Mucosa of descending colon (tissue), 3 donors: ENCODE results near the gene HYAL2. TPM values are rescaled to one million over a fixed set of nuclear protein-coding genes. Genes with fewer than 3 reads are reported as not detected.
A peak's percentile ranks its signal among the peaks of the same experiment; 100 is the strongest.

Source experiments
- ATAC-seq: fragments of 200-7000 bp; cut with Tn5 transposase; one replicate; pipeline ENCODE4 v1.9.1; 2020; ENCODE audit warnings: mild to moderate bottlenecking, moderate library complexity
- DNase-seq, 3 donors: peaks; one replicate each; pipeline ENCODE4 v3.0.0-alpha.2; 2020
- H3K36me3 ChIP-seq: fragments of 200-600 bp; one replicate; pipeline ENCODE4 v1.8.0; 2021; ENCODE audit warnings: low read depth, mild to moderate bottlenecking
- H3K4me1 ChIP-seq: fragments of 200-600 bp; one replicate; pipeline ENCODE4 v1.8.0; 2021; ENCODE audit warnings: low read depth, mild to moderate bottlenecking
- H3K4me3 ChIP-seq: fragments of 200-600 bp; one replicate; pipeline ENCODE4 v1.8.0; 2021; ENCODE audit warnings: mild to moderate bottlenecking
- H3K9me3 ChIP-seq: fragments of 200-600 bp; one replicate; pipeline ENCODE4 v1.8.0; 2021; ENCODE audit warnings: mild to moderate bottlenecking
- intact Hi-C, 2 donors: fragments of 100-400 bp; cut with DNase I in 1 of 2; cut with micrococcal nuclease in 1 of 2; formaldehyde crosslinking; loops; one replicate each; pipeline versions ENCODE4 v1.11.0 to v1.11.1; 2022; cut with DNase I, micrococcal nuclease
- total RNA-seq, 3 donors: library from RNA; stranded (reverse); fragmentation: NEBNext Ultra II Directional in 2 of 3; extraction: Animal tissue kit (Norgen Biotek cat#: 25700) in 2 of 3; gene quantifications; one replicate each; pipeline versions ENCODE4 v1.2.1 to v1.2.4, GENCODE V29; 2021 to 2023
- TF ChIP-seq, protein P1 (sequence below): fragments of 200-600 bp; IDR thresholded peaks from one replicate; pipeline ENCODE4 v1.8.0; 2022; ENCODE audit warnings: antibody characterized with exemption, mild to moderate bottlenecking
- donor health status: DM: no; HTN: no; CAD: no; lungs with moderate emphysema.
- donor health status: DM: no; HTN: no; CAD: no.
- donor health status: DM: no; HTN: yes; CAD: no.

Gene HYAL2
- total RNA-seq, 3 donors from 2014 or later, result 18.6 to 32.5 (median 29.1) TPM

DNA sequence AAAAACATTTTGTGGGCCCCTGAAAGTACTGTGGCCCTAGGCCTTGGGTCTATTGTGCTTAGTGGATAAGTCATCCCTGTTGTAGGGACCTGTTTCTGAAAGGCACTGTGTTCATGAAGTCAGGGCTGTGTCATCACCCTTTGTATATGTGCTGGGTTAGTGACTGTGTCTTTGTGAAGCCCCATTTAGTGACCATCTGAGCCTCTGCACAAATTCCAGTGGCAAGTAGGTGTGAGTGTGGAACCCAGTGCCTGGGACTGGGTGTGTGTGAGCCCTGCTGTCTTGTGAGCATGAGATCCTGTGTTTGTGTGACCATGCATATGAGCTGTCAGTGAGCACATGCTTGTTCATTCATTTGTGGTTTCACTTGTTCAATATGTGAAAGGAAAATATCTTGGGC is 17.9 kb downstream of the HYAL2 start:
- Histone ChIP-seq H3K9me3 (peaks cover 9% of the 10 kb centered on the region), H3K4me3 (no peak overlapping the region), H3K36me3 (peaks cover 1% of the 10 kb centered on the region), H3K4me1 (peaks cover 9% of the 10 kb centered on the region)
- DNase-seq, result no peak
- intact Hi-C loops, result no loop called here
- TF ChIP-seq, protein P1, sequence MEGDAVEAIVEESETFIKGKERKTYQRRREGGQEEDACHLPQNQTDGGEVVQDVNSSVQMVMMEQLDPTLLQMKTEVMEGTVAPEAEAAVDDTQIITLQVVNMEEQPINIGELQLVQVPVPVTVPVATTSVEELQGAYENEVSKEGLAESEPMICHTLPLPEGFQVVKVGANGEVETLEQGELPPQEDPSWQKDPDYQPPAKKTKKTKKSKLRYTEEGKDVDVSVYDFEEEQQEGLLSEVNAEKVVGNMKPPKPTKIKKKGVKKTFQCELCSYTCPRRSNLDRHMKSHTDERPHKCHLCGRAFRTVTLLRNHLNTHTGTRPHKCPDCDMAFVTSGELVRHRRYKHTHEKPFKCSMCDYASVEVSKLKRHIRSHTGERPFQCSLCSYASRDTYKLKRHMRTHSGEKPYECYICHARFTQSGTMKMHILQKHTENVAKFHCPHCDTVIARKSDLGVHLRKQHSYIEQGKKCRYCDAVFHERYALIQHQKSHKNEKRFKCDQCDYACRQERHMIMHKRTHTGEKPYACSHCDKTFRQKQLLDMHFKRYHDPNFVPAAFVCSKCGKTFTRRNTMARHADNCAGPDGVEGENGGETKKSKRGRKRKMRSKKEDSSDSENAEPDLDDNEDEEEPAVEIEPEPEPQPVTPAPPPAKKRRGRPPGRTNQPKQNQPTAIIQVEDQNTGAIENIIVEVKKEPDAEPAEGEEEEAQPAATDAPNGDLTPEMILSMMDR, result no peak
- ATAC-seq, result no peak

- peaks cover 6% of the 10 kb centered on the region for H3K36me3 ChIP-seq
- intact Hi-C loops, result no loop called here
- H3K9me3 ChIP-seq, result peaks cover 4% of the 10 kb centered on the region
- H3K4me3 ChIP-seq, result no peak within 1 kb of the TSS
- H3K4me1 ChIP-seq, result peaks cover 14% of the 10 kb centered on the region
- TF ChIP-seq, protein P1, result no peak
- DNase-seq (peak; percentile 74 to 80 (median 77)), ATAC-seq (peak; percentile 15)
Measured at GRCh38 chr3:50303013-50303815, 19.3 kb downstream of the HYAL2 start, which contains the start of gene HYAL1. TSS of gene HYAL1 (minus strand) at chr3:50303574. CDS start at chr3:50302956, 618 bp downstream.

- peaks cover 6% of the 10 kb centered on the region for H3K36me3 ChIP-seq
- peaks cover 14% of the 10 kb centered on the region for H3K4me1 ChIP-seq
- intact Hi-C loops, result no loop called here
- TF ChIP-seq, protein P1, result no peak
- no peak for ATAC-seq
- H3K9me3 ChIP-seq, result peaks cover 4% of the 10 kb centered on the region
- peak in 2 of 3 donors; percentile 41 to 57 for DNase-seq
- H3K4me3 ChIP-seq, result no peak overlapping the region
Measured at GRCh38 chr3:50302095-50303012, 20.2 kb downstream of the HYAL2 start.

GRCh38 chr3:50300681-50301254 is 21.8 kb downstream of the HYAL2 start:
- peak in 1 of 3 donors; percentile 47 for DNase-seq
- H3K4me3 ChIP-seq, result no peak overlapping the region
- TF ChIP-seq, protein P1, result no peak

GRCh38 chr3:50299929-50300680 is 22.4 kb downstream of the HYAL2 start:
- DNase-seq (peak; percentile 52 to 72 (median 62)), ATAC-seq (peak; percentile 2)
- Histone ChIP-seq H3K9me3 (no peaks in the 10 kb centered on the region), H3K4me3 (peak overlapping the region; percentile 13), H3K4me1 (peaks cover 14% of the 10 kb centered on the region), H3K36me3 (peaks cover 6% of the 10 kb centered on the region)
- TF ChIP-seq, protein P1, result no peak
- intact Hi-C loops, result no loop called here

More at GRCh38 chr3:50300681-50301254, 21.8 kb downstream of the HYAL2 start:
- intact Hi-C loops, result no loop called here
- ATAC-seq, result no peak
- H3K9me3 ChIP-seq, result no peaks in the 10 kb centered on the region
- H3K4me1 ChIP-seq, result peaks cover 14% of the 10 kb centered on the region
- peaks cover 6% of the 10 kb centered on the region for H3K36me3 ChIP-seq
